Activated naive CD4-positive, alpha-beta T cell treated with anti-CD3 and anti-CD28 coated beads for 36 hours (primary cell): ENCODE results near the gene TRMT1L. TPM values are rescaled to one million over a fixed set of nuclear protein-coding genes. Genes with fewer than 3 reads are reported as not detected.

Experiments
- CTCF ChIA-PET: fragments of 350-600 bp; sonication (Branson Sonifier 250); formaldehyde crosslinking; loops from one replicate; lab custom pipeline; 2021; ENCODE audit warnings: antibody characterized with exemption; lab: Charles Lee
- DNase-seq: peaks from one replicate; pipeline ENCODE4 v3.0.0-alpha.2; 2020
- H3K27ac Mint-ChIP-seq: one replicate; pipeline ENCODE4 v1.8.0; 2021; ENCODE audit warnings: mild to moderate bottlenecking, mixed read lengths
- H3K27me3 Mint-ChIP-seq: one replicate; pipeline ENCODE4 v1.8.0; 2021; ENCODE audit warnings: low read depth, mixed read lengths
- H3K36me3 Mint-ChIP-seq: one replicate; pipeline ENCODE4 v1.8.0; 2021; ENCODE audit warnings: low read depth, mixed read lengths
- H3K4me1 Mint-ChIP-seq: one replicate; pipeline ENCODE4 v1.8.0; 2021; ENCODE audit warnings: low read depth, mixed read lengths
- H3K4me3 Mint-ChIP-seq: one replicate; pipeline ENCODE4 v1.8.0; 2021; ENCODE audit warnings: mild to moderate bottlenecking, moderate library complexity, mixed read lengths
- H3K9me3 Mint-ChIP-seq: one replicate; pipeline ENCODE4 v1.8.0; 2021; ENCODE audit warnings: mixed read lengths
- intact Hi-C: fragments of 100-400 bp; cut with micrococcal nuclease; formaldehyde crosslinking; loops from one replicate; pipeline ENCODE4 v1.15.1; 2023
- total RNA-seq, 2 experiments: library from RNA; stranded (reverse); gene quantifications; one replicate each; pipeline ENCODE4 v1.2.3, GENCODE V29; 2021

TRMT1L gene
- total RNA-seq, 2 experiments from 2014 or later: 26.6 to 28.7 TPM

- Mint-ChIP-seq H3K36me3 (peaks cover 1% of the 10 kb centered on the region), H3K4me1 (no peaks in the 10 kb centered on the region)
- intact Hi-C loops: no loop called here
These were observed 46.6 kb downstream of the TRMT1L start for GRCh38 chr1:185110145-185110544.

GRCh38 chr1:185108321-185108720 is 48.4 kb downstream of the TRMT1L start:
- no peak for DNase-seq
- H3K27ac Mint-ChIP-seq: no peak overlapping the region
- intact Hi-C loops: no loop called here
- H3K9me3 Mint-ChIP-seq: peaks cover 36% of the 10 kb centered on the region
- CTCF ChIA-PET: interaction anchor here (1.0 kb wide), 1 partner anchor 62 kb away, joined by 3 read pairs; no protein-coding TSS in a partner anchor
- H3K27me3 Mint-ChIP-seq: no peaks in the 10 kb centered on the region
- H3K4me1 Mint-ChIP-seq: no peaks in the 10 kb centered on the region
- peaks cover 9% of the 10 kb centered on the region for H3K36me3 Mint-ChIP-seq
- H3K4me3 Mint-ChIP-seq: no peak overlapping the region

More at GRCh38 chr1:185110145-185110544, 46.6 kb downstream of the TRMT1L start:
- no peaks in the 10 kb centered on the region for H3K27me3 Mint-ChIP-seq
- H3K4me3 Mint-ChIP-seq: no peak overlapping the region
- H3K27ac Mint-ChIP-seq: no peak overlapping the region
- peaks cover 36% of the 10 kb centered on the region for H3K9me3 Mint-ChIP-seq
- DNase-seq: no peak
- CTCF ChIA-PET: interaction anchor here (0.6 kb wide), 2 partner anchors 25 to 128 kb away, joined by 3 read pairs; no protein-coding TSS in a partner anchor

- no peak overlapping the region for H3K4me3 Mint-ChIP-seq
- H3K9me3 Mint-ChIP-seq: peaks cover 28% of the 10 kb centered on the region
- H3K27me3 Mint-ChIP-seq: no peaks in the 10 kb centered on the region
- intact Hi-C loops: no loop called here
- CTCF ChIA-PET: no interaction called here
- peaks cover 25% of the 10 kb centered on the region for H3K36me3 Mint-ChIP-seq
- no peak overlapping the region for H3K27ac Mint-ChIP-seq
- no peaks in the 10 kb centered on the region for H3K4me1 Mint-ChIP-seq
- DNase-seq: no peak
These were observed 51.6 kb downstream of the TRMT1L start for GRCh38 chr1:185105121-185105520.

- Mint-ChIP-seq H3K9me3 (peaks cover 20% of the 10 kb centered on the region), H3K27me3 (no peaks in the 10 kb centered on the region), H3K27ac (no peak overlapping the region), H3K36me3 (peaks cover 32% of the 10 kb centered on the region), H3K4me3 (no peak overlapping the region), H3K4me1 (no peaks in the 10 kb centered on the region)
- intact Hi-C loops: no loop called here
- DNase-seq: no peak
- CTCF ChIA-PET: no interaction called here
These were observed 52.7 kb downstream of the TRMT1L start for GRCh38 chr1:185104083-185104482.

- Mint-ChIP-seq H3K4me1 (no peaks in the 10 kb centered on the region), H3K27me3 (no peaks in the 10 kb centered on the region), H3K4me3 (no peak overlapping the region), H3K36me3 (peaks cover 47% of the 10 kb centered on the region), H3K27ac (no peak overlapping the region), H3K9me3 (no peaks in the 10 kb centered on the region)
- no peak for DNase-seq
- intact Hi-C loops: no loop called here
- CTCF ChIA-PET: interaction anchor here (0.6 kb wide), 1 partner anchor 185 kb away, joined by 3 read pairs; no protein-coding TSS in a partner anchor
These were observed 60.2 kb downstream of the TRMT1L start for GRCh38 chr1:185096531-185096930.

- CTCF ChIA-PET: interaction anchor here (0.8 kb wide), 1 partner anchor 274 kb away, joined by 4 read pairs; no protein-coding TSS in a partner anchor
- Mint-ChIP-seq H3K27me3 (no peaks in the 10 kb centered on the region), H3K4me1 (no peaks in the 10 kb centered on the region), H3K4me3 (no peak overlapping the region), H3K27ac (no peak overlapping the region), H3K9me3 (no peaks in the 10 kb centered on the region), H3K36me3 (peaks cover 39% of the 10 kb centered on the region)
- DNase-seq: no peak
- intact Hi-C loops: no loop called here
These were observed 62.0 kb downstream of the TRMT1L start for GRCh38 chr1:185094761-185095160.

- DNase-seq: no peak
- no peak overlapping the region for H3K27ac Mint-ChIP-seq
- CTCF ChIA-PET: interaction anchor here (0.6 to 1.6 kb wide), 2 partner anchors 17 to 79 kb away, joined by 3 read pairs; no protein-coding TSS in a partner anchor
- intact Hi-C loops: no loop called here
- H3K4me1 Mint-ChIP-seq: no peaks in the 10 kb centered on the region
- H3K36me3 Mint-ChIP-seq: peaks cover 41% of the 10 kb centered on the region
- H3K4me3 Mint-ChIP-seq: no peak overlapping the region
- H3K9me3 Mint-ChIP-seq: no peaks in the 10 kb centered on the region
- no peaks in the 10 kb centered on the region for H3K27me3 Mint-ChIP-seq
These were observed 65.3 kb downstream of the TRMT1L start for GRCh38 chr1:185091480-185091879.

GRCh38 chr1:185087746-185088145 is 69.0 kb downstream of the TRMT1L start:
- intact Hi-C loops: no loop called here
- Mint-ChIP-seq H3K27me3 (no peaks in the 10 kb centered on the region), H3K36me3 (peaks cover 27% of the 10 kb centered on the region), H3K27ac (no peak overlapping the region), H3K4me1 (peaks cover 5% of the 10 kb centered on the region), H3K9me3 (no peaks in the 10 kb centered on the region), H3K4me3 (no peak overlapping the region)
- CTCF ChIA-PET: no interaction called here
- DNase-seq: no peak

- Mint-ChIP-seq H3K36me3 (peaks cover 25% of the 10 kb centered on the region), H3K9me3 (no peaks in the 10 kb centered on the region), H3K27me3 (no peaks in the 10 kb centered on the region), H3K4me3 (no peak overlapping the region), H3K4me1 (peaks cover 7% of the 10 kb centered on the region), H3K27ac (no peak overlapping the region)
- no peak for DNase-seq
- CTCF ChIA-PET: interaction anchor here (1.2 kb wide), 1 partner anchor 83 kb away, joined by 3 read pairs; no protein-coding TSS in a partner anchor
- intact Hi-C loops: no loop called here
These were observed 69.7 kb downstream of the TRMT1L start for GRCh38 chr1:185087101-185087500.

GRCh38 chr1:185083818-185084217 is 72.9 kb downstream of the TRMT1L start:
- H3K4me1 Mint-ChIP-seq: peaks cover 14% of the 10 kb centered on the region
- CTCF ChIA-PET: interaction anchor here (1.2 to 2.0 kb wide), 2 partner anchors 9 to 86 kb away, joined by 3 to 4 read pairs; no protein-coding TSS in a partner anchor
- H3K36me3 Mint-ChIP-seq: peaks cover 13% of the 10 kb centered on the region
- intact Hi-C loops: no loop called here
- DNase-seq: no peak
- H3K9me3 Mint-ChIP-seq: no peaks in the 10 kb centered on the region
- H3K4me3 Mint-ChIP-seq: no peak overlapping the region
- no peaks in the 10 kb centered on the region for H3K27me3 Mint-ChIP-seq
- no peak overlapping the region for H3K27ac Mint-ChIP-seq

- Mint-ChIP-seq H3K36me3 (peaks cover 4% of the 10 kb centered on the region), H3K27me3 (no peaks in the 10 kb centered on the region), H3K9me3 (peaks cover 2% of the 10 kb centered on the region), H3K4me3 (no peak overlapping the region), H3K4me1 (peaks cover 22% of the 10 kb centered on the region), H3K27ac (no peak overlapping the region)
- CTCF ChIA-PET: no interaction called here
- intact Hi-C loops: no loop called here
- DNase-seq: no peak
These were observed 76.3 kb downstream of the TRMT1L start for GRCh38 chr1:185080422-185080821.

- Mint-ChIP-seq H3K4me3 (no peak overlapping the region), H3K36me3 (peaks cover 5% of the 10 kb centered on the region), H3K9me3 (peaks cover 5% of the 10 kb centered on the region), H3K4me1 (peaks cover 30% of the 10 kb centered on the region), H3K27me3 (no peaks in the 10 kb centered on the region), H3K27ac (no peak overlapping the region)
- no peak for DNase-seq
- intact Hi-C loops: no loop called here
- CTCF ChIA-PET: no interaction called here
These were observed 79.4 kb downstream of the TRMT1L start for GRCh38 chr1:185077374-185077773.

- Mint-ChIP-seq H3K27me3 (no peaks in the 10 kb centered on the region), H3K4me3 (no peak overlapping the region), H3K27ac (no peak overlapping the region), H3K9me3 (peaks cover 5% of the 10 kb centered on the region), H3K4me1 (peaks cover 37% of the 10 kb centered on the region), H3K36me3 (peaks cover 19% of the 10 kb centered on the region)
- DNase-seq: no peak
- intact Hi-C loops: no loop called here
- CTCF ChIA-PET: interaction anchor here (0.7 to 1.8 kb wide), 2 partner anchors 9 to 16 kb away, joined by 3 to 4 read pairs; no protein-coding TSS in a partner anchor
These were observed 81.3 kb downstream of the TRMT1L start for GRCh38 chr1:185075476-185075875.
